HCT116 (cell line): Measurements from ENCODE around the gene CCDC81. TPM values are rescaled to one million over a fixed set of nuclear protein-coding genes. Genes with fewer than 3 reads are reported as not detected.
A peak's percentile ranks its signal among the peaks of the same experiment; 100 is the strongest.

Experiments
- ATAC-seq: fragments of 200-7000 bp; cut with Tn5 transposase; 2 replicates; pipeline ENCODE4 v1.9.1; 2020; ENCODE audit warnings: mild to moderate bottlenecking, moderate library complexity
- BruUV-seq: library from RNA; stranded (reverse); fragments of 400-500 nt; replicated peaks from 2 replicates; lab custom pipeline; 2021; lab: Mats Ljungman, UMichigan
- CTCF ChIA-PET: fragments of 300-600 bp; sonication (Branson Sonifier 250); formaldehyde crosslinking; loops from one replicate; lab custom pipeline; 2021; ENCODE audit warnings: antibody characterized with exemption; lab: Charles Lee
- POLR2A ChIA-PET: fragments of 300-600, 350-600 bp; sonication (Branson Sonifier 250); formaldehyde crosslinking; loops from one replicate; lab custom pipeline; 2021; ENCODE audit warnings: antibody characterized with exemption; lab: Charles Lee
- RAD21 ChIA-PET, 2 experiments: fragments of 300-600 bp; sonication (Branson Sonifier 250); formaldehyde crosslinking; loops; one replicate each; lab custom pipeline; 2023; ENCODE audit warnings: low total read pairs in 2 of 2; ENCODE audit not compliant: uncharacterized antibody in 2 of 2, unreplicated experiment in 2 of 2, low non-redundant PET in 1 of 2; lab: Charles Lee
- DNase-seq: peaks from one replicate; pipeline ENCODE4 v3.0.0-alpha.2; 2010; ENCODE audit warnings: low read depth, low spot score
- H2AFZ ChIP-seq: fragments of 200-600 bp; shearing (Covaris generic), sonication (generic); 2 replicates; pipeline ENCODE4 v1.6.1; 2017; ENCODE audit warnings: low read depth, mixed run types, mixed read lengths, antibody characterized with exemption, low read length; ENCODE audit not compliant: poor library complexity, severe bottlenecking
- H3K27ac ChIP-seq: 2 replicates; pipeline ENCODE4 v1.5.1; 2012; ENCODE audit warnings: low read depth, low read length
- H3K27me3 ChIP-seq: fragments of 200-600 bp; sonication (generic); 2 replicates; pipeline ENCODE4 v1.6.1; 2016; ENCODE audit warnings: mixed run types, low read length, mixed read lengths; ENCODE audit not compliant: insufficient read depth
- H3K36me3 ChIP-seq, 2 experiments: fragments of 200-500 bp in 1 of 2; fragments of 200-600 bp in 1 of 2; sonication (Bioruptor generic) in 1 of 2; sonication (generic) in 1 of 2; 2 replicates each; pipeline versions ENCODE4 v1.5.1 to v1.6.1; 2014 to 2016; ENCODE audit warnings: low read length in 2 of 2, inconsistent platforms in 1 of 2, mixed read lengths in 1 of 2, mixed run types in 1 of 2; ENCODE audit not compliant: insufficient read depth in 2 of 2, control insufficient read depth in 1 of 2
- H3K4me1 ChIP-seq, 2 experiments: fragments of 200-600 bp in 1 of 2; sonication (generic) in 1 of 2; 2 replicates each; pipeline versions ENCODE4 v1.5.1 to v1.6.1; 2012 to 2017; ENCODE audit warnings: low read length in 2 of 2, inconsistent platforms in 1 of 2, mild to moderate bottlenecking in 1 of 2, mixed read lengths in 1 of 2, mixed run types in 1 of 2, moderate library complexity in 1 of 2; ENCODE audit not compliant: insufficient read depth in 2 of 2, control insufficient read depth in 1 of 2
- H3K4me2 ChIP-seq: fragments of 200-600 bp; sonication (generic); 2 replicates; pipeline ENCODE4 v1.6.1; 2017; ENCODE audit warnings: mixed run types, low read length, mixed read lengths
- H3K4me3 ChIP-seq, 2 experiments: fragments of 200-600 bp in 1 of 2; sonication (generic) in 1 of 2; replicated peaks in 1 of 2; 2 replicates each; pipeline ENCODE4 v1.5.1; 2011 to 2016; ENCODE audit warnings: low read length in 2 of 2, control low read depth in 1 of 2, low read depth in 1 of 2, mild to moderate bottlenecking in 1 of 2, mixed read lengths in 1 of 2, mixed run types in 1 of 2
- H3K79me2 ChIP-seq: fragments of 200-600 bp; sonication (generic); 2 replicates; pipeline ENCODE4 v1.6.1; 2017; ENCODE audit warnings: mild to moderate bottlenecking, mixed run types, low read length, moderate library complexity, mixed read lengths; ENCODE audit not compliant: insufficient read depth
- H3K9ac ChIP-seq: fragments of 200-600 bp; sonication (generic); 2 replicates; pipeline ENCODE4 v1.6.1; 2016; ENCODE audit warnings: low read length, mixed read lengths
- H3K9me2 ChIP-seq: fragments of 200-600 bp; sonication (generic), shearing (Covaris generic); 2 replicates; pipeline ENCODE4 v1.6.1; 2017; ENCODE audit warnings: mixed run types, mild to moderate bottlenecking, moderate library complexity; ENCODE audit not compliant: insufficient read depth
- H3K9me3 ChIP-seq, 2 experiments: fragments of 200-500 bp in 1 of 2; fragments of 200-600 bp in 1 of 2; sonication (Bioruptor generic) in 1 of 2; sonication (generic) in 1 of 2; 2 replicates each; pipeline ENCODE4 v1.6.1; 2014 to 2017; ENCODE audit warnings: low read length in 2 of 2, mixed read lengths in 2 of 2, inconsistent platforms in 1 of 2, low read depth in 1 of 2, mild to moderate bottlenecking in 1 of 2, mixed run types in 1 of 2, moderate library complexity in 1 of 2; ENCODE audit not compliant: control insufficient read depth in 1 of 2, insufficient read depth in 1 of 2
- H4K20me1 ChIP-seq: fragments of 200-600 bp; sonication (generic), shearing (Covaris generic); 2 replicates; pipeline ENCODE4 v1.6.1; 2017; ENCODE audit warnings: mixed run types, mild to moderate bottlenecking, moderate library complexity; ENCODE audit not compliant: insufficient read depth
- ATF3 ChIP-seq: IDR thresholded peaks from 2 replicates; pipeline ENCODE4 v1.6.1; 2012
- CBX3 ChIP-seq: IDR thresholded peaks from 2 replicates; pipeline ENCODE4 v1.6.1; 2012; ENCODE audit warnings: low read depth
- CEBPB ChIP-seq: IDR thresholded peaks from 2 replicates; pipeline ENCODE4 v1.6.1; 2012; ENCODE audit warnings: low read depth
- CTCF ChIP-seq, 3 experiments: fragments of 200-600 bp in 1 of 3; sonication (generic) in 1 of 3; IDR thresholded peaks in 2 of 3; conservative IDR thresholded peaks in 1 of 3; 2 replicates each; pipeline ENCODE4 v1.5.1; 2012 to 2017; ENCODE audit warnings: low read depth in 2 of 3, low read length in 2 of 3, antibody characterized with exemption in 1 of 3, borderline replicate concordance in 1 of 3, control low read depth in 1 of 3, mild to moderate bottlenecking in 1 of 3, mixed read lengths in 1 of 3, mixed run types in 1 of 3, moderate library complexity in 1 of 3; ENCODE audit not compliant: insufficient read depth in 1 of 3
- EGR1 ChIP-seq: IDR thresholded peaks from 2 replicates; pipeline ENCODE4 v1.6.1; 2012; ENCODE audit warnings: low read depth
- EZH2 ChIP-seq: fragments of 200-600 bp; sonication (generic); IDR thresholded peaks from 2 replicates; pipeline ENCODE4 v1.6.1; 2017; ENCODE audit warnings: antibody characterized with exemption, mixed run types
- EZH2phosphoT487 ChIP-seq: fragments of 200-600 bp; IDR thresholded peaks from 2 replicates; pipeline ENCODE4 v1.6.1; 2018; ENCODE audit warnings: antibody characterized with exemption, borderline replicate concordance
- FOSL1 ChIP-seq: IDR thresholded peaks from 2 replicates; pipeline ENCODE4 v1.6.1; 2012; ENCODE audit warnings: low read depth
- MAX ChIP-seq: IDR thresholded peaks from 2 replicates; pipeline ENCODE4 v1.6.1; 2012
- POLR2AphosphoS5 ChIP-seq: IDR thresholded peaks from 2 replicates; pipeline ENCODE4 v1.6.1; 2011; ENCODE audit warnings: mild to moderate bottlenecking, low read depth, low read length, moderate library complexity
- RAD21 ChIP-seq: IDR thresholded peaks from 2 replicates; pipeline ENCODE4 v1.6.1; 2012; ENCODE audit warnings: low read depth, mild to moderate bottlenecking
- REST ChIP-seq: IDR thresholded peaks from 2 replicates; pipeline ENCODE4 v1.6.1; 2012; ENCODE audit warnings: low read depth
- SIN3A ChIP-seq: IDR thresholded peaks from 2 replicates; pipeline ENCODE4 v1.6.1; 2012; ENCODE audit warnings: low read depth
- SP1 ChIP-seq: IDR thresholded peaks from 2 replicates; pipeline ENCODE4 v1.6.1; 2012; ENCODE audit warnings: low read depth
- SRF ChIP-seq: IDR thresholded peaks from 2 replicates; pipeline ENCODE4 v1.6.1; 2012; ENCODE audit warnings: low read depth
- TCF7L2 ChIP-seq: IDR thresholded peaks from 2 replicates; pipeline ENCODE4 v1.7.0; 2011; ENCODE audit warnings: borderline replicate concordance, inconsistent platforms; ENCODE audit not compliant: insufficient read depth, insufficient read length; ENCODE audit errors: extremely low read depth
- YY1 ChIP-seq: IDR thresholded peaks from 2 replicates; pipeline ENCODE4 v1.6.1; 2011; ENCODE audit warnings: low read length, low read depth, moderate library complexity, mild to moderate bottlenecking; ENCODE audit not compliant: insufficient replicate concordance; ENCODE audit errors: extremely low read depth
- ZBTB33 ChIP-seq: IDR thresholded peaks from 2 replicates; pipeline ENCODE4 v1.6.1; 2011; ENCODE audit warnings: mild to moderate bottlenecking, low read length, moderate library complexity; ENCODE audit not compliant: insufficient replicate concordance; ENCODE audit errors: extremely low read depth
- ZNF274 ChIP-seq: fragments of 200-500 bp; sonication (Bioruptor generic); IDR thresholded peaks from 2 replicates; pipeline ENCODE4 v1.6.1; 2014; ENCODE audit warnings: mild to moderate bottlenecking, low read depth, low read length, inconsistent platforms
- intact Hi-C: fragments of 100-400 bp; cut with micrococcal nuclease; formaldehyde crosslinking; loops from 2 replicates; pipeline ENCODE4 v1.10.0; 2022
- total RNA-seq: library from RNA; stranded (reverse); gene quantifications from one replicate; pipeline ENCODE4 v1.2.1, GENCODE V29; 2021; ENCODE audit not compliant: unreplicated experiment

CCDC81 gene
- total RNA-seq, 1 experiment from 2014 or later = 0.69 TPM

GRCh38 chr11:86370922-86371594 is 3.6 kb upstream of the CCDC81 start:
- DNase-seq (no peak), ATAC-seq (no peak)
- Histone ChIP-seq H3K27ac (no peak overlapping the region), H3K27me3 (no peaks in the 10 kb centered on the region), H3K9ac (no peak overlapping the region), H3K4me2 (peak overlapping the region; percentile 6; the same call in 1 of the 2 replicates), H4K20me1 (no peaks in the 10 kb centered on the region), H3K79me2 (no peaks in the 10 kb centered on the region), H3K9me3 (peaks cover 0 to 3% of the 10 kb centered on the region in 2 experiments; a peak in 1 of 4 replicates), H3K4me1 (peaks cover 0 to 9% of the 10 kb centered on the region in 2 experiments; a peak in 2 of 4 replicates), H3K9me2 (no peaks in the 10 kb centered on the region), H3K36me3 (no peaks in the 10 kb centered on the region), H3K4me3 (no peak overlapping the region), H2AFZ (no peak overlapping the region)
- POLR2A ChIA-PET = no interaction called here
- BruUV-seq = no TSS peak
- intact Hi-C loops = no loop called here
- CTCF ChIA-PET = no interaction called here
- RAD21 ChIA-PET = no interaction called here
- TF ChIP-seq CTCF (IDR thresholded peaks at IDR 0.05 in 2 of 3, conservative IDR thresholded peaks at IDR 0.05 in 1 of 3; ENCODE audit: borderline replicate concordance in 1 of 3, insufficient read depth in 1 of 3, low read depth in 2 of 3, low read length in 2 of 3) = no peak
- TF ChIP-seq MAX = no peak
- TF ChIP-seq EZH2phosphoT487 = no peak
- TF ChIP-seq SIN3A = no peak
- 0 out of 2 replicates have a peak, but pooled peaks have one; percentile 31 for TF ChIP-seq CBX3
- TF ChIP-seq FOSL1 = no peak
- TF ChIP-seq RAD21 = no peak
- TF ChIP-seq CEBPB = peak; percentile 46; the same call in 1 of the 2 replicates
- TF ChIP-seq SRF = no peak
- no peak for TF ChIP-seq REST
- TF ChIP-seq EZH2 = no peak
- TF ChIP-seq POLR2AphosphoS5 = no peak
- TF ChIP-seq ATF3 = no peak
- no peak for TF ChIP-seq ZBTB33
- no peak for TF ChIP-seq TCF7L2
- no peak for TF ChIP-seq ZNF274
- TF ChIP-seq SP1 = 0 out of 2 replicates have a peak, but pooled peaks have one; percentile 25
- TF ChIP-seq EGR1 = no peak
- TF ChIP-seq YY1 = no peak
